HUES64 (cell line): Measurements from ENCODE around the gene CELF4.

Source experiments
- H3K27ac ChIP-seq: 2 replicates; pipeline ENCODE4 v1.7.0; 2013; ENCODE audit warnings: low read depth, low read length, inconsistent platforms
- H3K27me3 ChIP-seq: 2 replicates; pipeline ENCODE4 v1.6.1; 2013; ENCODE audit warnings: mild to moderate bottlenecking, low read length; ENCODE audit not compliant: insufficient read depth
- H3K36me3 ChIP-seq: 2 replicates; pipeline ENCODE4 v1.6.1; 2013; ENCODE audit warnings: mild to moderate bottlenecking, low read length; ENCODE audit not compliant: insufficient read depth
- H3K4me1 ChIP-seq: 2 replicates; pipeline ENCODE4 v1.6.1; 2013; ENCODE audit warnings: mild to moderate bottlenecking, low read length, moderate library complexity; ENCODE audit not compliant: insufficient read depth
- H3K4me3 ChIP-seq: 2 replicates; pipeline ENCODE4 v1.5.1; 2013; ENCODE audit warnings: mild to moderate bottlenecking, low read length, moderate library complexity
- H3K9ac ChIP-seq: 2 replicates; pipeline ENCODE4 v1.6.1; 2013; ENCODE audit warnings: mild to moderate bottlenecking, low read depth, low read length
- H3K9me3 ChIP-seq: 2 replicates; pipeline ENCODE4 v1.6.1; 2013; ENCODE audit warnings: low read depth, low read length; ENCODE audit not compliant: insufficient read depth
- WGBS: fragments of 150-250, 120-280 bp; methylation state at CpG from one replicate; pipeline ENCODE4 v1.1.7; 2013; ENCODE audit warnings: missing lambda C conversion rate; 5-methylcytosine and 5-hydroxymethylcytosine counted together

The CELF4 gene

DNA sequence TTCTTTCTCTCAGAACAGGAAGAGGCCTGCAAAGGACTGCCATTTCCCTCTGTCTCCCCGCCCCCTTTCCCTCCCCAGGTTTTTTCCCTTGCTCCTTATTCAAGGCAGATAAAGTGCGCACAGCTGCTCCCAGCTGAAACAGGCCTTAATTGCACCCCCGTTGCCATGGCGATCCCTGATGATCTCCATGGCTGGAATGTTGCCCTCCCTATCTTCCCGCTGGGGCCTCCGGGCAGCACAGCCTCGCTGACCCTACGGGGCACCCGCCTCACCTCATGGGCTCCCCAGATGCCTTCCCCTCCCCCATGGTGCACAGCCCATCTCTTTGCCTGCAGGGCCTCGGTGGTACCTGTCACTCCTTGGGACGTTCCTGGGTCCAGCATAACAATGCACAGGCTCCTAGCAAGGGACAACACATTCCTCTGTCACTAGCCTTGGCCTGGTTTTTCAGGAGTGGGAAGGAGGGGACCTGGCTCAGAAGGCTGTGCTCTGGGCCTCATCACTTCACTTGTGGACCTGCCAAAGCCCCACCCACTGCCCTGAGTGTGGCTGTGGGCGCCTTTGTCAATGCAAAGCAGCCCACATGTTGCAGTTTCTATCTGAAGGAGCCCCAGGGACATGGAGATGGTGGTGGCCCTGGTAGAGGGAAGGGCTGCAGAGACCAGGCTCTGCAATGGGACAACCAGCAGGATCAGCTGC, 115.0 kb downstream of the CELF4 start:
- Histone ChIP-seq H3K4me1 (peaks cover 22% of the 10 kb centered on the region), H3K9me3 (no peaks in the 10 kb centered on the region), H3K9ac (no peak overlapping the region), H3K4me3 (0 out of 2 replicates have a peak overlapping the region, but pooled peaks have one; percentile 1), H3K27ac (no peak overlapping the region), H3K27me3 (no peaks in the 10 kb centered on the region), H3K36me3 (no peaks in the 10 kb centered on the region)
- WGBS: 18% methylated on average over 12 of the region's 12 CpGs

DNA sequence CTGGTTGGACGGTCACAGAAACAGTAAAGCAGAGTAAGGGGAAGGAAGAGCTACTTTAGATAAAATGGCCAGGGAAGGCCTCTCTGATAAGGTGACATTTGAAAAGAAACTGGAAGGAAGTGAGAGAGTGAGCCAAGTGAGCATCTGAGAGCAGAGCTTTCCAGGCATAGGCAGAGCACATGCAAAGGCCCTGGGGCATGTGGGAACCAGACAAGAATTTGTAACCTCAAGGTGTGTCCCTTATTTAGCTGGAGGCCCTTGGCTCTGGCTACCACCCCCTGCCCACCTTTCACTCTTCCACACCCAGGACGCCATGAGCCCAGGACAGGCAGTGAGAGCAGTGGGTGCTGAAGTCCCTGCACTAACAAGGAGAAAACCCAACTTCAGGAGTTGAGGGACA, 116.0 kb downstream of the CELF4 start:
- Histone ChIP-seq H3K4me1 (peaks cover 29% of the 10 kb centered on the region), H3K27me3 (no peaks in the 10 kb centered on the region), H3K27ac (no peak overlapping the region), H3K4me3 (no peak overlapping the region), H3K9me3 (no peaks in the 10 kb centered on the region), H3K9ac (no peak overlapping the region), H3K36me3 (no peaks in the 10 kb centered on the region)
- WGBS: 93% methylated on average over 2 of the region's 2 CpGs

DNA sequence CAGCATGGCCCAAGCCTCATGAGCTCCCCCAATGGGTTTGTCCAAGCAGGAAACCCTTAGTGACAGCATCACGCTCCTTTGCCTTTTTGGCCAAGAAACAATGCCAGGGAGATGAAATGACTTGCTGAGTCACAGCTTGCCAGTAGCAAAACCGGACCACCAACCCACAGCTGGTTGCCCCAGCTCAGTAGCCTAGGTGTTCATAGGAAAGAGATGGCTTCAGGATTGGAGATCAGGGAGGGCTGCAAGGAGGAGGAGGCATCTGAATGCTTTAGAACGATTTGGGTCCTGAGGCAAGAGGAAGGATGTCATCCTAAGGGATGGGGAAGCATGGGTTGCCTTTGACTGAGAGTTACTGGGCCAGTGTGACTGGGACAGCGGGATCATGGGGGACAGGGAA, 116.7 kb downstream of the CELF4 start:
- no peaks in the 10 kb centered on the region for H3K36me3 ChIP-seq
- H3K27ac ChIP-seq: no peak overlapping the region
- peaks cover 28% of the 10 kb centered on the region for H3K4me1 ChIP-seq
- 85% methylated on average over 4 of the region's 4 CpGs for WGBS
- no peak overlapping the region for H3K9ac ChIP-seq
- no peaks in the 10 kb centered on the region for H3K9me3 ChIP-seq
- H3K27me3 ChIP-seq: no peaks in the 10 kb centered on the region
- H3K4me3 ChIP-seq: no peak overlapping the region

DNA sequence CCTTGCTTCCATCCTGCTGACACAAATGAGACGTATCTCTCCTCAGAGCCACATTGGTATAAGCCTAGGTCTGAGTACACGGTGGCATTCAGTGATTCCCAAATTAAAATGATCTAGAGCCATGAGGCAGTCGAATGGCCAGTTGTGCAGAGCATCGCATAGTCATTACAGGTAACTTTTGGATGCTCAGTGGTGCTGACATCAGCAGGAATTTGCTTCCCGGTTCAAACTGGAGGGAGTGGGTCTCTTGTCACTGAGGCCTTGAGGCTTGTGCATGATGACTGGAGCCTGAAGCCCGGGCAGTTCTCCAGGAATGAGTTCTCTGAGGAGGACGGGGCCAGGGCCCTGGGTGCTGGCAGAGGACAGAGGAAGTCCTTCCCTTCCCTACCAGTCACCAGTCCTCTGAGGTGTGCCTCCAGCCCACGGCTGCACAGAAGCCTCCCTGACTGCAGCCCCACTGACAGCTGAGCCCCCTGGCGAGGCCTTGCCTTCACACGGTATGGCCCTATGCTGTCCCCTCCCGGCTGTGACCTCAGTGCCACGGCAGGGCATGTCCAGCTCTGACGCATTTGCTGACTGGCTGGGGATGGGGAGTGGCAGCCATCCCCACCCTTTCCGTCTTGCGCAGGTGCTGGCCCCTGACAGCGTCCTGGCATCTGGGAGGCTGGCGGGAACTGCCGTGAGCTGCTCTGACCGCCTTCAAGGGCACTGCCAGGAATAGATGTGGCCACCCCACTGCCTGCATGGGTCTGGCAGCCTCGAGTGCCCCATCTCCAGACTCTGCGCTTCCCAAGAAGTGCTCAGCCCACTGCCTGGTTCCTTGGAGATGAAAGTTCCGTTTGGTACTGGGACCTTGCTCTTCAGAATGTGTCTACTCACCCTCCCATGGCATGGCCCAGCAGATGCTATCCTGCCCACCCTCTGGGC, 117.4 kb downstream of the CELF4 start:
- Histone ChIP-seq H3K27me3 (no peaks in the 10 kb centered on the region), H3K9me3 (no peaks in the 10 kb centered on the region), H3K36me3 (no peaks in the 10 kb centered on the region), H3K4me1 (peaks cover 30% of the 10 kb centered on the region), H3K4me3 (no peak overlapping the region), H3K9ac (no peak overlapping the region), H3K27ac (no peak overlapping the region)
- WGBS: 90% methylated on average over 22 of the region's 22 CpGs

DNA sequence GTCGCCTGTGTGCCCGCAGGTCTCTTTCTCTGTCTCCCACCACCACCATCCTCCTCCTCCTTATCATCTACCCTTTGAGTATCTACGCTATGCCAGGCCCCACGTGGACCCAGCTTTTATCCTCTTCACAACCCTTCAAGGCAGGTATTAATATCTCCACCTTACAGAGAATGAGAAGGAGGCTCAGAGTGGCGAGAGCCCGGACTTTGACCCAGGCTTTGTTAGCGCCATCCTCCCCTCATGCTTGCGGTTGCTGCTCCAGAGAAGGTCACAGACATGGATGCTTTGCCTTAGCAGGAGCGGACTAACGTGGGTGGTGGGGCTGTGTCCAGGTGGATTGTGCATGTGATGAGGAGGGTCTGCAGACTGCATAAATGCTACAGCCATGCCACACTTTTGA, 119.8 kb downstream of the CELF4 start:
- Histone ChIP-seq H3K4me3 (no peak overlapping the region), H3K9me3 (no peaks in the 10 kb centered on the region), H3K27me3 (no peaks in the 10 kb centered on the region), H3K4me1 (peaks cover 31% of the 10 kb centered on the region), H3K36me3 (no peaks in the 10 kb centered on the region), H3K9ac (no peak overlapping the region), H3K27ac (no peak overlapping the region)
- WGBS: 87% methylated on average over 10 of the region's 10 CpGs

DNA sequence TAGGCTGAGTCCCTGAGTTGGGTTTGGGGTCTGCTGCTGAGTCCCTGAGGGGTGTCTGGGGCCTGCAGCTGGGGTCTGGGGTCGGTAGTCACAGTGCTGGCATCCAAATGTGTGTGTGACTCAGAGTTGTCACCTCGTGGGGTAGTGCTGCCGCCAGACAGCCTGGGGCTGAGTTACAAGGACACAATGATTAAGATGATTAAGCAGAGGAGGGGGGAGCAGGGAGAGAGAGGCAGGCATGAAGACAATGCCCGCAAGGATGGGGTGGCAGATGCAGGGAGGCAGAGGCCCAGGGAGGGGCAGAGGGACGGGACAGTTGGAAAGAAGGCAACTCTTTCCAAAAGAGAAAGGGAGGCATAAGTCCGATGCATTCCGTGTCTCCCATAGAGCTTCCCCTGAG, 120.2 kb downstream of the CELF4 start:
- H3K4me3 ChIP-seq: no peak overlapping the region
- no peaks in the 10 kb centered on the region for H3K9me3 ChIP-seq
- H3K9ac ChIP-seq: no peak overlapping the region
- H3K36me3 ChIP-seq: no peaks in the 10 kb centered on the region
- 52% methylated on average over 7 of the region's 7 CpGs for whole genome bisulfite sequencing
- H3K27ac ChIP-seq: no peak overlapping the region
- H3K27me3 ChIP-seq: no peaks in the 10 kb centered on the region
- peaks cover 26% of the 10 kb centered on the region for H3K4me1 ChIP-seq

DNA sequence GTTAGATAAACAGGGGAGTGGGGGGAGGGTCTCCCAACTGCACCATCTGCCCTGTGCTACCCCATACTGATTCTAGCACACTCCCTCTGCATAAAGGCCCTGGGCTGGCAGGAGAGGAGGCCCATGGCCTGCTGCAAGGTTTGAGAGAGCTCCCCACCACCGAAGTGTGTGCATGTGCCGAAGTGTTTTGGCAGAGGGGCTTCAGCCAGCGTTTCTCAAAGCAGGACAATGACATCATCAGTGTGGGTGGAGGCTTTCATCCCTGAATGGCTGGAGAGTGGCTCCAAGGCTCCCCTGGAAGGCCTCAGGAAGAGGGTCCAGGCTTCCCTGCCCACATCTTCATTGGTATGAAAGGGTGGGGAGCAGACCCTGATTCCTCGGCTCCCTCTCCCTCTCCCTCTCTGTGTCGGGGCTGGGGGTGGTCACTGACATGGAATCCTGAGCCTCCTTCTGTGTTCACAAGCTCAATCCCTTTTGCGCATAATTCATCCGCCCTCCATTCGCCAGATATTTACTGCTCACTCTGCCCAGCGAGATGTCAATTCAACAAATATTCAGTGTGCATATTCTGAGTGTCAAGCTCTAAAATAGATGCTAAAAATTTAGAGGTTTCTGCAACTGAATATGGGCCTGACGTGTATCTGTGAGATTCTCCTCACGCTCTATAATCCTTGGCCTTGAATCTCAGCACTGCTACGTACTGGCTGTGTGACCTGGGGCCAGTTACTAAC, 122.1 kb downstream of the CELF4 start:
- no peaks in the 10 kb centered on the region for H3K27me3 ChIP-seq
- 79% methylated on average over 12 of the region's 12 CpGs for WGBS
- H3K27ac ChIP-seq: no peak overlapping the region
- H3K9ac ChIP-seq: no peak overlapping the region
- H3K4me1 ChIP-seq: peaks cover 22% of the 10 kb centered on the region
- H3K36me3 ChIP-seq: no peaks in the 10 kb centered on the region
- H3K4me3 ChIP-seq: no peak overlapping the region
- H3K9me3 ChIP-seq: no peaks in the 10 kb centered on the region

DNA sequence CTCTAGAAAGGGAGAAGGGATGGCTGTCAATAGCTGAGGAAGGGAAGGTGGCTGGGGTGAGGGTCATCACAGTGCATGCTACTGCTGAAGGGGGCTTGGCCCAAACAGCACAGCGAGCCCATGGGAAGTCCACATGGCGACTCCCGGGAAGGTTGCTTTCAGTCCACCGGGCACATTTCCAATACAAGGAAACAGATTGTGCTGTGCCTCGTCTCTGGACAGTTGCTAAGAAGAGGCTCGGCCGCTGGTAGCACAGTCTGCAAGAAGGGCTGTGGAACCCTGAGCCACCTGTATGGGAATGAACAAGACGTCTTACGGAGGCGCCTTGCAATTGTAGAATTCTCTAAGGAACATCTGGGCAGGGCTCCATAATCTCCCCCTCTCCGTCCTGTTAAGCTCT, 123.1 kb downstream of the CELF4 start:
- no peak overlapping the region for H3K4me3 ChIP-seq
- H3K27ac ChIP-seq: no peak overlapping the region
- no peaks in the 10 kb centered on the region for H3K27me3 ChIP-seq
- H3K9ac ChIP-seq: no peak overlapping the region
- no peaks in the 10 kb centered on the region for H3K9me3 ChIP-seq
- H3K36me3 ChIP-seq: no peaks in the 10 kb centered on the region
- 92% methylated on average over 11 of the region's 11 CpGs for WGBS
- peaks cover 22% of the 10 kb centered on the region for H3K4me1 ChIP-seq

DNA sequence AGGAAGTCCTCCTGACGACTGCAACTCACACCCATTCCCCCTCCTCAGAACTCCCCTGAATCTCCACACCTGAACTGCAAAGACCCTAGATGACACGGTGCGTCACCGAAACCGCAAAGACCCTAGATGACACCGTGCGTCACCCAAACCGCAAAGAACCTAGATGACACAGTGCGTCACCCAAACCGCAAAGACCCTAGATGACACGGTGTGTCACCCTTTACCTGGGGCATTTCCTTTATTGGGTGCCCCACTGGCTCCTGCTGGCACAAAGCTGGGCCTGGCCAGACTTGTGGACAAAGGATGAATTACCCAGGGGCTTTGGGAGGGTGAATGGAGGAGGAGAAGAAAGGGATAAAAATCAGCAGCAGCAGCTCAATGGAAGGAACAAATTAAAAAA, 123.8 kb downstream of the CELF4 start:
- Histone ChIP-seq H3K9me3 (no peaks in the 10 kb centered on the region), H3K27me3 (no peaks in the 10 kb centered on the region), H3K9ac (no peak overlapping the region), H3K36me3 (no peaks in the 10 kb centered on the region), H3K4me3 (no peak overlapping the region), H3K4me1 (peaks cover 22% of the 10 kb centered on the region), H3K27ac (no peak overlapping the region)
- WGBS: 85% methylated on average over 11 of the region's 11 CpGs

DNA sequence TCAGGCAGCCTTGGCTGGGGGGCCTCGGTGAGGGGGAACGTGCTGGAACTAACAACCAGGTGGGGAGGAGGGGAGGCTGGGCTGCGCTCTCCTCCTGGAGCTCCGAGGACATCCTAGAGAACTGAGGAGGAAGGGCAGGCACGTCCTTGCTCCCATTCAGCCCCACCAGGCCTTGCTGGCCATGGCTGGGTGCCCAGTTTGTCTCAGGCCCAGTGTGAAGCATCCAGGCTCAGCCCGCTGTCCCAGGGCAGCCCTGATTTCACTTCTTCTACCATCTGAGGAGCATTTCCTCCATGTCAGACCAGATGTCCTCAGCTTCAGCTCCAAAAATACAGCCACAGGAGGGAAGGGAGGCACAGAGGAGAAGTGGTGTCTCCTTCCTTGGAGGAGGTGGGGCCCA, 125.4 kb downstream of the CELF4 start:
- WGBS: 83% methylated on average over 6 of the region's 6 CpGs
- Histone ChIP-seq H3K9me3 (no peaks in the 10 kb centered on the region), H3K27me3 (no peaks in the 10 kb centered on the region)

More for the DNA sequence above, 125.4 kb downstream of the CELF4 start:
- Histone ChIP-seq H3K27ac (no peak overlapping the region), H3K4me1 (peaks cover 16% of the 10 kb centered on the region), H3K4me3 (no peak overlapping the region), H3K9ac (no peak overlapping the region), H3K36me3 (no peaks in the 10 kb centered on the region)
